Epithelial cell of esophagus (primary cell): ENCODE results near the gene LYSMD3.
A peak's percentile ranks its signal among the peaks of the same experiment; 100 is the strongest.

Experiments used
- DNase-seq: peaks from one replicate; pipeline ENCODE4 v3.0.0; 2010; ENCODE audit warnings: low read depth
- H3K4me3 ChIP-seq: 2 replicates; pipeline ENCODE4 v1.5.1; 2011; ENCODE audit warnings: mild to moderate bottlenecking, low read length, control low read depth
- TF ChIP-seq, protein P1 (sequence below): IDR thresholded peaks from 2 replicates; pipeline ENCODE4 v1.5.1; 2011; ENCODE audit warnings: low read depth, mild to moderate bottlenecking, low read length, control low read depth, inconsistent platforms; ENCODE audit not compliant: insufficient read depth; ENCODE audit errors: missing control alignments

LYSMD3 gene

DNA sequence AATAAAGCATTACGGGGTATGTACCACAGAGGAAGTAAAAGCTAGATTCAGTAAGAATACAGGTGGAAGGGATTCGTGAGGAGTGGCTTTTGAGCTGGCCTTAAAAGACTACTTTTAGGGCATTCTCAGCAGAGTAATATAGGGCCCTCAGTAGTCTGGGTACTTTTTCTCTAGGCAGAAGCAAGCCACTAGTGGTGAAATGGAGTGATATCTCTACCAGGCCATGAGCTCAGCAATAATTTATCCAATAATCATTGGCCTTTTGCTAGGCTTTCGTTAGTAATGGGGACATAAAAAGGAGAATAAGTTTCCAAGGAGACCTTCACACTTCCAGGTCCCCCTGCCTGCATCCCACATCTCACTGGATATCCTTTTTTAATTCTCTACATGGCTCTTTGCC lies 53.0 kb downstream of the LYSMD3 start:
- no peak for DNase-seq
- no peak overlapping the region for H3K4me3 ChIP-seq
- TF ChIP-seq, protein P1, sequence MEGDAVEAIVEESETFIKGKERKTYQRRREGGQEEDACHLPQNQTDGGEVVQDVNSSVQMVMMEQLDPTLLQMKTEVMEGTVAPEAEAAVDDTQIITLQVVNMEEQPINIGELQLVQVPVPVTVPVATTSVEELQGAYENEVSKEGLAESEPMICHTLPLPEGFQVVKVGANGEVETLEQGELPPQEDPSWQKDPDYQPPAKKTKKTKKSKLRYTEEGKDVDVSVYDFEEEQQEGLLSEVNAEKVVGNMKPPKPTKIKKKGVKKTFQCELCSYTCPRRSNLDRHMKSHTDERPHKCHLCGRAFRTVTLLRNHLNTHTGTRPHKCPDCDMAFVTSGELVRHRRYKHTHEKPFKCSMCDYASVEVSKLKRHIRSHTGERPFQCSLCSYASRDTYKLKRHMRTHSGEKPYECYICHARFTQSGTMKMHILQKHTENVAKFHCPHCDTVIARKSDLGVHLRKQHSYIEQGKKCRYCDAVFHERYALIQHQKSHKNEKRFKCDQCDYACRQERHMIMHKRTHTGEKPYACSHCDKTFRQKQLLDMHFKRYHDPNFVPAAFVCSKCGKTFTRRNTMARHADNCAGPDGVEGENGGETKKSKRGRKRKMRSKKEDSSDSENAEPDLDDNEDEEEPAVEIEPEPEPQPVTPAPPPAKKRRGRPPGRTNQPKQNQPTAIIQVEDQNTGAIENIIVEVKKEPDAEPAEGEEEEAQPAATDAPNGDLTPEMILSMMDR = no peak

DNA sequence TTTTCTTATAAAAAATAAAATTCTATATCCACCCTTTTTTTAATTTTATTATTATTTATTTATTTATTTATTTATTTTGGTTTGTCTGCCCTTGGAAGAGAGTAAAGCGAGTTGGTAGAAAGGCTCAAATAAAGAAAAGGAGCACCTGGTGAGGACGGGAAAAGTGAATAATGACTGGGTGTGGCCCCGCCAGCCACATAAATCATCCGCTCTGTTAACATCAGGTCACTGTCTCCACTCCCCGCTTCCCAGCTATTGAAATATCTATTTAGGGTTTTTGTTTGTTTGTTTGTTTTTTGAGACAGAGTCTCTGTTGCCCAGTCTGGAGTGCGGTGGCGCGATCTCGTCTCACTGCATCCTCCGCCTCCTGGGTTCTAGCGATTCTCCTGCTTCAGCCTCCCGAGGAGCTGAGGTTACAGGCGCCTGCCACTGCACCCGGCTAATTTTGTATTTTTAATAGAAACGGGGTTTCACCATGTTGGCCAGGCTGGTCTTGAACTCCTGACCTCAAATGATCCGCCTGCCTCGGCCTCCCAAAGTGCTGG lies 53.9 kb downstream of the LYSMD3 start:
- H3K4me3 ChIP-seq = peak overlapping the region; percentile 79
- TF ChIP-seq, protein P1 = no peak
- peak; percentile 57 for DNase-seq

DNA sequence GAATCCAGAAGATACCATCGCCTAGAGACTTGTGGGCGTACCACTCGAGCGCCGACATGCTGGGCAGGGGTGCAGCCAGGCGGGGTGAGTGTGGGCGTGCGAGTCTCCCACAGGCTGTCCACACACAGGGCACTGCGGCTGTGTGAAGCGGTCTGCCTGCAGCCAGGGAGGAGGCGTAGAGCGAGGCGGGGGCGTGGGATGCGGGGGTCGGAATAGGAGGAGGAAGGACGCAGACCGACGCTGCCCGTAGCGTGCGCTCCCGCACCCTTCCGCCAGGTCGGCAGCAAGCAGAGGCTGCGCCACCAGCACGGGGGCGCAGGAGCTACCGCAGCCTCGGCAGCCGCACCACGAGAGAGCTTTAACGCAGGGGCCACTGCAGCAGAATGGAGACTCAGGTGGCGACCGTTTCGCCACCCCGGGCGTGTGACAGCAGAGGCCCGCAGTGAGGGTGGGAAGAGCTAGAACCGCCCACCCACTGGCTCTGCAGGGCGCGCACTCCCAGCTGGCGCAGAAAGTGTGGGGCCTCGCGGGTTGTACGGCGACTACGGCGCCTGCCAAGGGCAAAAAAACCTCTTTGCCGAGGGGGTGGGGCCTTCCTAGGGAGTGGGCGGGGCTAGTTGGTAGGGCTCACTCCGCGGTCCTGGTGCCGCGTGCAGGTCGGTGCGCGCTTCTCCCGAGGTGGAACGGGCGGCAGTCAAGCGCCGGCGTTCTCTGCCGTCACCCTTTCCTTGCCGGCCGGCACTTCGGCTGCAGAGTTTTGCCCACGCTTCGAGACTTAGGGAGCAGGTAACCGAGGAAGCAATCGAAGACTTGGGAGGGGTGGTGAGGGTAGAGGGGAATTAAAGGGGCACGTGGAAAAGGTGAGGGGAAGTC lies 54.9 kb downstream of the LYSMD3 start, which contains the start of the genes MBLAC2 and POLR3G:
Gene MBLAC2 (minus strand): TSS at position 537 of the 873 bp plus-strand sequence. CDS start 479 bp downstream, at position 58.
Gene POLR3G (plus strand): TSS at position 630 of the 873 bp plus-strand sequence. CDS start 10,704 bp downstream, outside the sequence.
- H3K4me3 ChIP-seq = peak within 1 kb of the TSS; percentile 79
- DNase-seq = peak; percentile 96
- TF ChIP-seq, protein P1 = peak; percentile 50

DNA sequence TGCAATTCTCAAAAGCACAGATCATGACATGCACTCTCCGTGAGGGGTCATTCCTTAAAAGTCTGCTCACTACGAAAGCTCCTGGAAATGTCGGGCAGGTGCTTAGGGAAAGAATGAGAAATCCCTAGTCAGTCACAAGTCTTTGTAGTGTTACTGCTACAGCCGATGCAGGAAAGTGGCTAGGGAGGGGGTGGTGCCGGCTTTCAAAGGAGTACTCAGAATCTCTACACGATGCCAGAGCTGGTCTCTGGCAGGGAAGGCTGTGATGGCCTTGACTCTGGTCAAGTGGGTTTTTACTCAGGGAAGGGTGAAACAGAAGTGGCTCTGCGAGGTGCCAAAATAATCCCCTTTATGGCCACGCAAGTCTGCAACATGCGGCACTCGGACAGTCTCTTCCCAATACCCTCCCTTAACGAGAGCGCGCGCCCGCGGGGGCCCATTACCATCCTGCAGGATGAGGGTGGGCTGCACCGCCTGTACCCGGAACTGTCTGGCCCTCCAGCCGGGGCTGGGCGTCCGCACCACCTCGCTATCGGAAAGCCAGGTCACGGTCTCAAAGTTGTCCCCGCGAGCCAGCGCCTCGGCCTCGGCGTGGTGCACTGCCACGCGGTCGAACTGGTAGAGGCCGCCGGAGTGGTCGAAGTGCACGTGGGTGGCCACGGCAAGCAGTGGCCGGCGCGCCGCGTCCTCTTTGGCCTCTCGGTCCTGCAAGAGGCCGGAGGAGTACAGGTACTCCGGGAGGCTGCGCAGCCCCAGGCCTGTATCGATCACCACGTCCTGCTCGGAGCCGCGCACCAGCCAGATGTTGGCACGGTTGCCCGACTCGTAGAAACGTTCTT lies 55.8 kb downstream of the LYSMD3 start:
- peak; percentile 41 for DNase-seq
- peak overlapping the region; percentile 79 for H3K4me3 ChIP-seq
- TF ChIP-seq, protein P1 = no peak

DNA sequence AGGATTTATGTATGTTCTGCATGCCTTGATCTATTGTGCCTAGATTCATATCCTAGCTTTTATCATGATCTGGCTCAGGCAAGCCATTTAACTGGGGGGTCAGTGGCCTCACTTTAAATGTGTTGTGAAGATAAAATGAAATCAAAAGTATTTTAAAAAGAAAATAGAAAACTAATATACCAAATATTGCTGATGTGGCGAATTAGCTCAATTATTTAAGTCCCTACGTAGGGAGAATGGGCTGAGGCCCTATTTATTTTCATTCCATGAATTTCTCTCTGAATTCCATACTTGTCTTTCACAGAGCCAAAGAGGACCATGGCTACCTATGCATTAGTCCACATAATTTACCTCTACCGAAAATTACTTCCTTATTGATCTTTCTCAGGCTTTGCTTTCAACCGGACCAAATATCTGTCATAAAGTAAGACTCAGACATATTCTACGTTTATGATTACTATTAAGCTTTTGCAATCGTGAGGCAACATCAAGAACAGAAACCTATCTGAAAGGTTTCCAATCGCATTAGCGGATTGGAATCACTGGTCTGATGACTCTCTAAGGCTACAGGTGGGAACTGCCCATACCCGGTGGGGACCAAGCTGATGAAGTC lies 56.5 kb downstream of the LYSMD3 start:
- peak overlapping the region; percentile 79 for H3K4me3 ChIP-seq
- TF ChIP-seq, protein P1 = no peak
- DNase-seq = no peak
